Measurements from ENCODE around the gene DAAM2. TPM values are rescaled to one million over a fixed set of nuclear protein-coding genes. Genes with fewer than 3 reads are reported as not detected.

The DAAM2 gene
- total RNA-seq, 2 donors from 2014 or later = 4.7 to 41.3 TPM

DNA sequence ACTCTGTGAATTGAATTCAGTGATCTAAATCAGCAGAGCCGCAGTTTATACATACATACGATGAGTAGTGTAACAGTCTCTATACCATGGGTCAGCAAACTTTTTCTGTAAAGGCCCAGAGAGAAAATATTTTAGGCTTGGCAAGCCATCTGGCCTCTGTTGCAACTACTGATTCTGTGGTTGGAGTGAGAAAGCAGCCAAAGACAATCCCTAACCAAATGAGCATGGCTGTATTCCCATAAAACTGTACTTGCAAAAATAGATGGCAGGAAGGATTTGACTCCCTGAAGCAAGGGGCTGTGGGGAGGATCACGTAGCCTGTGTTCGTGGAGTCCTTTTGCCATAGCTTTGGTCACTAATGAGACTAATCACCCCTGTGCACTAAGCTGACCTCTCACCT, 160.0 kb downstream of the DAAM2 start:
- no peak for TF ChIP-seq POLR2A (IDR thresholded peaks at IDR 0.05)
- TF ChIP-seq POLR2AphosphoS5 (IDR thresholded peaks at IDR 0.05) = no peak
- TF ChIP-seq, protein P1, sequence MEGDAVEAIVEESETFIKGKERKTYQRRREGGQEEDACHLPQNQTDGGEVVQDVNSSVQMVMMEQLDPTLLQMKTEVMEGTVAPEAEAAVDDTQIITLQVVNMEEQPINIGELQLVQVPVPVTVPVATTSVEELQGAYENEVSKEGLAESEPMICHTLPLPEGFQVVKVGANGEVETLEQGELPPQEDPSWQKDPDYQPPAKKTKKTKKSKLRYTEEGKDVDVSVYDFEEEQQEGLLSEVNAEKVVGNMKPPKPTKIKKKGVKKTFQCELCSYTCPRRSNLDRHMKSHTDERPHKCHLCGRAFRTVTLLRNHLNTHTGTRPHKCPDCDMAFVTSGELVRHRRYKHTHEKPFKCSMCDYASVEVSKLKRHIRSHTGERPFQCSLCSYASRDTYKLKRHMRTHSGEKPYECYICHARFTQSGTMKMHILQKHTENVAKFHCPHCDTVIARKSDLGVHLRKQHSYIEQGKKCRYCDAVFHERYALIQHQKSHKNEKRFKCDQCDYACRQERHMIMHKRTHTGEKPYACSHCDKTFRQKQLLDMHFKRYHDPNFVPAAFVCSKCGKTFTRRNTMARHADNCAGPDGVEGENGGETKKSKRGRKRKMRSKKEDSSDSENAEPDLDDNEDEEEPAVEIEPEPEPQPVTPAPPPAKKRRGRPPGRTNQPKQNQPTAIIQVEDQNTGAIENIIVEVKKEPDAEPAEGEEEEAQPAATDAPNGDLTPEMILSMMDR (IDR thresholded peaks at IDR 0.05) = no peak
- Histone ChIP-seq H3K27ac (no peak overlapping the region), H3K4me3 (no peak overlapping the region), H3K4me1 (replicated peaks) (no peaks in the 10 kb centered on the region), H3K36me3 (no peaks in the 10 kb centered on the region), H3K27me3 (replicated peaks; ENCODE audit: insufficient read depth) (no peaks in the 10 kb centered on the region), H3K9me3 (no peaks in the 10 kb centered on the region)
- intact Hi-C loops (cut with DNase I) = no loop called here
- 76% methylated on average over 4 of the region's 4 CpGs for WGBS
- DNase-seq (ENCODE audit: low spot score) = no peak

DNA sequence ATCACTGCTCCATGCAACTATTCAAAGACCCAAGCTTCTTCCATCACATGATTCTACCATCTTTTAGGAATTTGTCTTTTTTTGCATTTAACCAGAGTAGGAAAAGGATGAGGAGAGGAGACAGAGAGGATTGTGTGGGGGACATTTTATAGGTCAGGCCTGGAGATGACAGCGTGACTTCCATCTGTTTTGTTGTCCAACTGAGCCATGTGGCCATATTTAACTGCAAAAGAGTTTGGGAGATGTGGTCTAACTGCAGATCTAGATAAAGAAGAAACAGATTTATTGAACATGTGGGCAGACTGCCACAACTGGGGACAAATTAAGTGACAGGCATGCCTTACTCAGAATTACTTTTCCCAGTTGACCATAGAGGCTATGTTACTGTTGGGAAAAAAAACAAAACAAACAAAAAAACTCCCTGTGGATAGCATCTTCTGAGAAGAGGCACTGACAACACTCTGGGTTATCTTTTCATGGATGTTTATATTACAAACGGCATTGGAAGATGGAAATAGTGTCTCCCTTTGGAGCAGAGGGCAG, 161.0 kb downstream of the DAAM2 start:
- intact Hi-C loops (cut with DNase I) = no loop called here
- Histone ChIP-seq H3K4me1 (replicated peaks) (no peaks in the 10 kb centered on the region), H3K27me3 (replicated peaks; ENCODE audit: insufficient read depth) (no peaks in the 10 kb centered on the region), H3K36me3 (no peaks in the 10 kb centered on the region), H3K9me3 (no peaks in the 10 kb centered on the region), H3K27ac (no peak overlapping the region), H3K4me3 (no peak overlapping the region)
- TF ChIP-seq, protein P1 (IDR thresholded peaks at IDR 0.05) = no peak
- TF ChIP-seq POLR2AphosphoS5 (IDR thresholded peaks at IDR 0.05) (no peak), POLR2A (IDR thresholded peaks at IDR 0.05) (no peak)
- no peak for DNase-seq (ENCODE audit: low spot score)
- WGBS = 70% methylated on average over 2 of the region's 2 CpGs

Other genes starting within 250 kb of the DAAM2 start
- gene KIF6, start 67.0 kb upstream of the DAAM2 start, total RNA-seq = under 1 TPM; 0.09 to 0.97 TPM
- 10 to 100 TPM in 1 of 2 donors, 1 to 10 TPM in 1; 7.2 to 19.8 TPM for gene MOCS1, start 142.1 kb downstream of the DAAM2 start, total RNA-seq

Measured in prostate gland (tissue), 2 donors.